GM23338 (cell line): ENCODE data around the gene GPR35. TPM values are rescaled to one million over a fixed set of nuclear protein-coding genes. Genes with fewer than 3 reads are reported as not detected.

ENCODE experiments used
- ATAC-seq: fragments of 200-7000 bp; cut with Tn5 transposase; 3 replicates; pipeline ENCODE4 v1.9.1; 2020
- DNase-seq: peaks from one replicate; pipeline ENCODE4 v3.0.0-alpha.2; 2015; ENCODE audit warnings: low spot score
- H2AFZ ChIP-seq: fragments of 200-600 bp; sonication (generic); 2 replicates; pipeline ENCODE4 v1.8.0; 2016; ENCODE audit warnings: antibody characterized with exemption, mild to moderate bottlenecking, moderate library complexity
- H3F3A ChIP-seq: fragments of 200-600 bp; sonication (generic); replicated peaks from 2 replicates; pipeline ENCODE4 v1.8.0; 2017; ENCODE audit warnings: antibody characterized with exemption, mixed run types, low read depth
- H3K27ac ChIP-seq: fragments of 200-600 bp; sonication (generic); 2 replicates; pipeline ENCODE4 v1.6.1; 2016; ENCODE audit warnings: low read depth
- H3K27me3 ChIP-seq: fragments of 200-600 bp; sonication (generic); 2 replicates; pipeline ENCODE4 v1.8.0; 2016; ENCODE audit warnings: mild to moderate bottlenecking, mixed run types, moderate library complexity; ENCODE audit not compliant: insufficient read depth
- H3K36me3 ChIP-seq: fragments of 200-600 bp; sonication (generic); 2 replicates; pipeline ENCODE4 v1.8.0; 2016; ENCODE audit warnings: mild to moderate bottlenecking; ENCODE audit not compliant: insufficient read depth
- H3K4me1 ChIP-seq: fragments of 200-600 bp; sonication (generic); 2 replicates; pipeline ENCODE4 v1.8.0; 2016; ENCODE audit warnings: mild to moderate bottlenecking, moderate library complexity; ENCODE audit not compliant: insufficient read depth
- H3K4me2 ChIP-seq: fragments of 200-600 bp; sonication (generic); 2 replicates; pipeline ENCODE4 v1.7.1; 2017; ENCODE audit warnings: mixed run types
- H3K4me3 ChIP-seq: fragments of 200-600 bp; sonication (generic); 2 replicates; pipeline ENCODE4 v1.6.1; 2016; ENCODE audit warnings: mixed run types
- H3K79me2 ChIP-seq: fragments of 200-600 bp; sonication (generic); replicated peaks from 2 replicates; pipeline ENCODE4 v1.8.0; 2017; ENCODE audit warnings: mild to moderate bottlenecking; ENCODE audit not compliant: insufficient read depth
- H3K9me2 ChIP-seq: fragments of 200-600 bp; sonication (generic); 2 replicates; pipeline ENCODE4 v1.8.0; 2017; ENCODE audit not compliant: insufficient read depth
- H4K20me1 ChIP-seq: fragments of 200-600 bp; sonication (generic); replicated peaks from 2 replicates; pipeline ENCODE4 v1.8.0; 2017; ENCODE audit warnings: mild to moderate bottlenecking; ENCODE audit not compliant: insufficient read depth
- H3K27ac Mint-ChIP-seq: 2 replicates; pipeline ENCODE4 v1.8.0; 2020; ENCODE audit warnings: inconsistent platforms, mild to moderate bottlenecking, moderate library complexity, mixed read lengths
- H3K27me3 Mint-ChIP-seq: 3 replicates; pipeline ENCODE4 v1.8.0; 2022; ENCODE audit warnings: low read depth, mild to moderate bottlenecking, moderate library complexity, mixed read lengths, inconsistent platforms; ENCODE audit not compliant: insufficient read depth, poor library complexity
- H3K36me3 Mint-ChIP-seq: 3 replicates; pipeline ENCODE4 v1.8.0; 2021; ENCODE audit warnings: low read depth, mild to moderate bottlenecking, inconsistent platforms, moderate library complexity, mixed read lengths
- H3K4me1 Mint-ChIP-seq: 3 replicates; pipeline ENCODE4 v1.8.0; 2020; ENCODE audit warnings: mild to moderate bottlenecking, inconsistent platforms, mixed read lengths
- H3K4me3 Mint-ChIP-seq: 3 replicates; pipeline ENCODE4 v1.8.0; 2021; ENCODE audit warnings: moderate library complexity, mild to moderate bottlenecking, inconsistent platforms, mixed read lengths
- H3K9me3 Mint-ChIP-seq: 3 replicates; pipeline ENCODE4 v1.8.0; 2020; ENCODE audit warnings: moderate library complexity, mild to moderate bottlenecking, inconsistent platforms, mixed read lengths
- CREB1 ChIP-seq: fragments of 250-450 bp; sonication (Bioruptor Pico); IDR thresholded peaks from 2 replicates; pipeline ENCODE4 v1.5.0; 2020; ENCODE audit warnings: low read depth, mild to moderate bottlenecking, moderate library complexity
- EZH2 ChIP-seq: fragments of 200-600 bp; sonication (generic); IDR thresholded peaks from one replicate; pipeline ENCODE4 v1.8.0; 2017; ENCODE audit warnings: antibody characterized with exemption, mild to moderate bottlenecking, low read depth; ENCODE audit not compliant: unreplicated experiment
- EZH2phosphoT487 ChIP-seq: fragments of 200-600 bp; sonication (generic); IDR thresholded peaks from one replicate; pipeline ENCODE4 v1.8.1; 2018; ENCODE audit warnings: antibody characterized with exemption; ENCODE audit not compliant: unreplicated experiment
- JUNB ChIP-seq: IDR thresholded peaks from one replicate; pipeline ENCODE4 v1.6.1; 2016; ENCODE audit warnings: antibody characterized with exemption; ENCODE audit not compliant: unreplicated experiment
- NANOG ChIP-seq: IDR thresholded peaks from 2 replicates; pipeline ENCODE4 v1.6.1; 2016; ENCODE audit warnings: antibody characterized with exemption, borderline replicate concordance
- POLR2AphosphoS5 ChIP-seq: IDR thresholded peaks from 2 replicates; pipeline ENCODE4 v1.6.1; 2016; ENCODE audit warnings: antibody characterized with exemption, low read depth
- STAT1 ChIP-seq: IDR thresholded peaks from one replicate; pipeline ENCODE4 v1.6.1; 2016; ENCODE audit warnings: antibody characterized with exemption; ENCODE audit not compliant: unreplicated experiment
- ZNF114 ChIP-seq: fragments of 250-450 bp; sonication (Bioruptor Pico); IDR thresholded peaks from 2 replicates; pipeline ENCODE4 v1.5.0; 2020; ENCODE audit warnings: mild to moderate bottlenecking, moderate library complexity
- ZNF331 ChIP-seq: fragments of 250-450 bp; sonication (Bioruptor Pico); IDR thresholded peaks from 2 replicates; pipeline ENCODE4 v1.5.0; 2020; ENCODE audit warnings: low read depth, mild to moderate bottlenecking, moderate library complexity
- polyA plus RNA-seq: library from polyadenylated mRNA; unstranded; fragments of >200 nt; fragmentation: Nextera tagmentation; extraction: Ambion mirVana; gene quantifications from 2 replicates; pipeline ENCODE4 v1.2.1, GENCODE V29; 2016
- total RNA-seq: library from RNA; depleted of rRNA; stranded (reverse); fragments of >200 nt; shearing (Covaris generic); gene quantifications from 2 replicates; pipeline ENCODE4 v1.2.3, GENCODE V29; 2014
- TF ChIP-seq, protein P1 (sequence below): IDR thresholded peaks from 2 replicates; pipeline ENCODE4 v1.6.1; 2016; ENCODE audit warnings: antibody characterized with exemption
- TF ChIP-seq, protein P2 (sequence below), 2 experiments: fragments of 200-600 bp in 1 of 2; sonication (generic) in 1 of 2; conservative IDR thresholded peaks; 2 replicates each; pipeline versions ENCODE4 v1.5.1 to v1.6.1; 2016 to 2017; ENCODE audit warnings: antibody characterized with exemption in 2 of 2, low read depth in 2 of 2, mild to moderate bottlenecking in 2 of 2, moderate library complexity in 1 of 2
- TF ChIP-seq, protein P3 (sequence below): IDR thresholded peaks from one replicate; pipeline ENCODE4 v1.6.1; 2018; ENCODE audit warnings: antibody characterized with exemption; ENCODE audit not compliant: unreplicated experiment
- TF ChIP-seq, protein P4 (sequence below): fragments of 250-450 bp; sonication (Bioruptor Pico); IDR thresholded peaks from 2 replicates; pipeline ENCODE4 v1.5.0; 2020; ENCODE audit warnings: mild to moderate bottlenecking, moderate library complexity

GPR35 gene
- total and polyA plus RNA-seq, 2 experiments from 2014 or later = not detected

DNA sequence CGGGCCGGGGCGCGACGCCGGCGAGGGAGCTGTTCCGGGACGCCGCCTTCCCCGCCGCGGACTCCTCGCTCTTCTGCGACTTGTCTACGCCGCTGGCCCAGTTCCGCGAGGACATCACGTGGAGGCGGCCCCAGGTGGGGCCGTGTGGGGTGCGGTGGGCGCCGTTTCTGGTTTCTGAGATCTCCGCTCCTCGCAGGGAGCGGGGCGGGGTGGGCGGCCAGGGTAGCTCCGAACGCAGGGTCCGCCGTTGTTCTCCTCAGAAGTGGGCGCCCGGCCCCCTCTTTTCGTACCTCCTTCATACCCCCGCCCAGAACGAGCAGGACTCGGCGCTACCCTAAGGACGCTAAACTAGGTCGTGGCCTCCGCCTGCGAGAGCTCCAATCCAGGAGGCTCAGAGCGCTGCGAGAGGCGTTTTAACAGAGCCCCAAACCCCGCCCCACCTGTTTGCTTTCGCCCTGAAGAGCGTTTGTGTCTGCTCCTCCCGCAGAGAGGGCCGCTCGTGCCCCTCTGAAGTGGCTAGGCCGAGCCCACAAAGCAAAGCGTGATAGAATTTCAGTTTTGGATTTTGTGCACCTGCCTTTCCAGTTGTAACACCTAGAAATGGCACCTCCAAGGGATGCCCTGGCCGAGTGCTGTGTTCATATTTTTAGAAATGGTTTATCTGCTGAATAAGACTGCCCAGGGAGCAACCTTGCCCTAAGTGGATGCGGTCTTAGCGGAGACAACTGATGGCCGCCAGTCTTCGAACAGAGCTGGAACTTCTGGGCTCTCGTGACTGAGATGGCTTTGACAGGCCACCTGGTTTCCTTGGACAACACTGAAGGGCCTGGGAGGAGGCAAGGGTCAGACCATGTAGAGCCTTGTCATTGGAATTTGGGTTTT is 38.1 kb upstream of the GPR35 start:
- Mint-ChIP-seq H3K9me3 (no peaks in the 10 kb centered on the region), H3K4me1 (peaks cover 36% of the 10 kb centered on the region), H3K36me3 (peaks cover 6% of the 10 kb centered on the region; the same call in 2 of the 3 replicates), H3K27ac (0 out of 2 replicates have a peak overlapping the region, but pooled peaks have one; percentile 31), H3K4me3 (peak overlapping the region; percentile 96), H3K27me3 (peaks cover 19% of the 10 kb centered on the region)
- no peaks in the 10 kb centered on the region for H3F3A ChIP-seq
- H3K27me3 ChIP-seq = no peaks in the 10 kb centered on the region
- ATAC-seq = peak; percentile 41
- TF ChIP-seq, protein P1, sequence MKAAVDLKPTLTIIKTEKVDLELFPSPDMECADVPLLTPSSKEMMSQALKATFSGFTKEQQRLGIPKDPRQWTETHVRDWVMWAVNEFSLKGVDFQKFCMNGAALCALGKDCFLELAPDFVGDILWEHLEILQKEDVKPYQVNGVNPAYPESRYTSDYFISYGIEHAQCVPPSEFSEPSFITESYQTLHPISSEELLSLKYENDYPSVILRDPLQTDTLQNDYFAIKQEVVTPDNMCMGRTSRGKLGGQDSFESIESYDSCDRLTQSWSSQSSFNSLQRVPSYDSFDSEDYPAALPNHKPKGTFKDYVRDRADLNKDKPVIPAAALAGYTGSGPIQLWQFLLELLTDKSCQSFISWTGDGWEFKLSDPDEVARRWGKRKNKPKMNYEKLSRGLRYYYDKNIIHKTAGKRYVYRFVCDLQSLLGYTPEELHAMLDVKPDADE = no peak
- TF ChIP-seq JUNB (no peak), ZNF331 (CRISPR knock-in tag) (no peak), STAT1 (no peak), POLR2AphosphoS5 (no peak), ZNF114 (no peak), EZH2phosphoT487 (no peak), CREB1 (CRISPR knock-in tag) (no peak), EZH2 (no peak), NANOG (no peak)
- TF ChIP-seq, protein P2, sequence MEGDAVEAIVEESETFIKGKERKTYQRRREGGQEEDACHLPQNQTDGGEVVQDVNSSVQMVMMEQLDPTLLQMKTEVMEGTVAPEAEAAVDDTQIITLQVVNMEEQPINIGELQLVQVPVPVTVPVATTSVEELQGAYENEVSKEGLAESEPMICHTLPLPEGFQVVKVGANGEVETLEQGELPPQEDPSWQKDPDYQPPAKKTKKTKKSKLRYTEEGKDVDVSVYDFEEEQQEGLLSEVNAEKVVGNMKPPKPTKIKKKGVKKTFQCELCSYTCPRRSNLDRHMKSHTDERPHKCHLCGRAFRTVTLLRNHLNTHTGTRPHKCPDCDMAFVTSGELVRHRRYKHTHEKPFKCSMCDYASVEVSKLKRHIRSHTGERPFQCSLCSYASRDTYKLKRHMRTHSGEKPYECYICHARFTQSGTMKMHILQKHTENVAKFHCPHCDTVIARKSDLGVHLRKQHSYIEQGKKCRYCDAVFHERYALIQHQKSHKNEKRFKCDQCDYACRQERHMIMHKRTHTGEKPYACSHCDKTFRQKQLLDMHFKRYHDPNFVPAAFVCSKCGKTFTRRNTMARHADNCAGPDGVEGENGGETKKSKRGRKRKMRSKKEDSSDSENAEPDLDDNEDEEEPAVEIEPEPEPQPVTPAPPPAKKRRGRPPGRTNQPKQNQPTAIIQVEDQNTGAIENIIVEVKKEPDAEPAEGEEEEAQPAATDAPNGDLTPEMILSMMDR (conservative IDR thresholded peaks at IDR 0.05; ENCODE audit: low read depth in 2 of 2) = no peak
- TF ChIP-seq, protein P3, sequence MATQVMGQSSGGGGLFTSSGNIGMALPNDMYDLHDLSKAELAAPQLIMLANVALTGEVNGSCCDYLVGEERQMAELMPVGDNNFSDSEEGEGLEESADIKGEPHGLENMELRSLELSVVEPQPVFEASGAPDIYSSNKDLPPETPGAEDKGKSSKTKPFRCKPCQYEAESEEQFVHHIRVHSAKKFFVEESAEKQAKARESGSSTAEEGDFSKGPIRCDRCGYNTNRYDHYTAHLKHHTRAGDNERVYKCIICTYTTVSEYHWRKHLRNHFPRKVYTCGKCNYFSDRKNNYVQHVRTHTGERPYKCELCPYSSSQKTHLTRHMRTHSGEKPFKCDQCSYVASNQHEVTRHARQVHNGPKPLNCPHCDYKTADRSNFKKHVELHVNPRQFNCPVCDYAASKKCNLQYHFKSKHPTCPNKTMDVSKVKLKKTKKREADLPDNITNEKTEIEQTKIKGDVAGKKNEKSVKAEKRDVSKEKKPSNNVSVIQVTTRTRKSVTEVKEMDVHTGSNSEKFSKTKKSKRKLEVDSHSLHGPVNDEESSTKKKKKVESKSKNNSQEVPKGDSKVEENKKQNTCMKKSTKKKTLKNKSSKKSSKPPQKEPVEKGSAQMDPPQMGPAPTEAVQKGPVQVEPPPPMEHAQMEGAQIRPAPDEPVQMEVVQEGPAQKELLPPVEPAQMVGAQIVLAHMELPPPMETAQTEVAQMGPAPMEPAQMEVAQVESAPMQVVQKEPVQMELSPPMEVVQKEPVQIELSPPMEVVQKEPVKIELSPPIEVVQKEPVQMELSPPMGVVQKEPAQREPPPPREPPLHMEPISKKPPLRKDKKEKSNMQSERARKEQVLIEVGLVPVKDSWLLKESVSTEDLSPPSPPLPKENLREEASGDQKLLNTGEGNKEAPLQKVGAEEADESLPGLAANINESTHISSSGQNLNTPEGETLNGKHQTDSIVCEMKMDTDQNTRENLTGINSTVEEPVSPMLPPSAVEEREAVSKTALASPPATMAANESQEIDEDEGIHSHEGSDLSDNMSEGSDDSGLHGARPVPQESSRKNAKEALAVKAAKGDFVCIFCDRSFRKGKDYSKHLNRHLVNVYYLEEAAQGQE = no peak
- TF ChIP-seq, protein P4, sequence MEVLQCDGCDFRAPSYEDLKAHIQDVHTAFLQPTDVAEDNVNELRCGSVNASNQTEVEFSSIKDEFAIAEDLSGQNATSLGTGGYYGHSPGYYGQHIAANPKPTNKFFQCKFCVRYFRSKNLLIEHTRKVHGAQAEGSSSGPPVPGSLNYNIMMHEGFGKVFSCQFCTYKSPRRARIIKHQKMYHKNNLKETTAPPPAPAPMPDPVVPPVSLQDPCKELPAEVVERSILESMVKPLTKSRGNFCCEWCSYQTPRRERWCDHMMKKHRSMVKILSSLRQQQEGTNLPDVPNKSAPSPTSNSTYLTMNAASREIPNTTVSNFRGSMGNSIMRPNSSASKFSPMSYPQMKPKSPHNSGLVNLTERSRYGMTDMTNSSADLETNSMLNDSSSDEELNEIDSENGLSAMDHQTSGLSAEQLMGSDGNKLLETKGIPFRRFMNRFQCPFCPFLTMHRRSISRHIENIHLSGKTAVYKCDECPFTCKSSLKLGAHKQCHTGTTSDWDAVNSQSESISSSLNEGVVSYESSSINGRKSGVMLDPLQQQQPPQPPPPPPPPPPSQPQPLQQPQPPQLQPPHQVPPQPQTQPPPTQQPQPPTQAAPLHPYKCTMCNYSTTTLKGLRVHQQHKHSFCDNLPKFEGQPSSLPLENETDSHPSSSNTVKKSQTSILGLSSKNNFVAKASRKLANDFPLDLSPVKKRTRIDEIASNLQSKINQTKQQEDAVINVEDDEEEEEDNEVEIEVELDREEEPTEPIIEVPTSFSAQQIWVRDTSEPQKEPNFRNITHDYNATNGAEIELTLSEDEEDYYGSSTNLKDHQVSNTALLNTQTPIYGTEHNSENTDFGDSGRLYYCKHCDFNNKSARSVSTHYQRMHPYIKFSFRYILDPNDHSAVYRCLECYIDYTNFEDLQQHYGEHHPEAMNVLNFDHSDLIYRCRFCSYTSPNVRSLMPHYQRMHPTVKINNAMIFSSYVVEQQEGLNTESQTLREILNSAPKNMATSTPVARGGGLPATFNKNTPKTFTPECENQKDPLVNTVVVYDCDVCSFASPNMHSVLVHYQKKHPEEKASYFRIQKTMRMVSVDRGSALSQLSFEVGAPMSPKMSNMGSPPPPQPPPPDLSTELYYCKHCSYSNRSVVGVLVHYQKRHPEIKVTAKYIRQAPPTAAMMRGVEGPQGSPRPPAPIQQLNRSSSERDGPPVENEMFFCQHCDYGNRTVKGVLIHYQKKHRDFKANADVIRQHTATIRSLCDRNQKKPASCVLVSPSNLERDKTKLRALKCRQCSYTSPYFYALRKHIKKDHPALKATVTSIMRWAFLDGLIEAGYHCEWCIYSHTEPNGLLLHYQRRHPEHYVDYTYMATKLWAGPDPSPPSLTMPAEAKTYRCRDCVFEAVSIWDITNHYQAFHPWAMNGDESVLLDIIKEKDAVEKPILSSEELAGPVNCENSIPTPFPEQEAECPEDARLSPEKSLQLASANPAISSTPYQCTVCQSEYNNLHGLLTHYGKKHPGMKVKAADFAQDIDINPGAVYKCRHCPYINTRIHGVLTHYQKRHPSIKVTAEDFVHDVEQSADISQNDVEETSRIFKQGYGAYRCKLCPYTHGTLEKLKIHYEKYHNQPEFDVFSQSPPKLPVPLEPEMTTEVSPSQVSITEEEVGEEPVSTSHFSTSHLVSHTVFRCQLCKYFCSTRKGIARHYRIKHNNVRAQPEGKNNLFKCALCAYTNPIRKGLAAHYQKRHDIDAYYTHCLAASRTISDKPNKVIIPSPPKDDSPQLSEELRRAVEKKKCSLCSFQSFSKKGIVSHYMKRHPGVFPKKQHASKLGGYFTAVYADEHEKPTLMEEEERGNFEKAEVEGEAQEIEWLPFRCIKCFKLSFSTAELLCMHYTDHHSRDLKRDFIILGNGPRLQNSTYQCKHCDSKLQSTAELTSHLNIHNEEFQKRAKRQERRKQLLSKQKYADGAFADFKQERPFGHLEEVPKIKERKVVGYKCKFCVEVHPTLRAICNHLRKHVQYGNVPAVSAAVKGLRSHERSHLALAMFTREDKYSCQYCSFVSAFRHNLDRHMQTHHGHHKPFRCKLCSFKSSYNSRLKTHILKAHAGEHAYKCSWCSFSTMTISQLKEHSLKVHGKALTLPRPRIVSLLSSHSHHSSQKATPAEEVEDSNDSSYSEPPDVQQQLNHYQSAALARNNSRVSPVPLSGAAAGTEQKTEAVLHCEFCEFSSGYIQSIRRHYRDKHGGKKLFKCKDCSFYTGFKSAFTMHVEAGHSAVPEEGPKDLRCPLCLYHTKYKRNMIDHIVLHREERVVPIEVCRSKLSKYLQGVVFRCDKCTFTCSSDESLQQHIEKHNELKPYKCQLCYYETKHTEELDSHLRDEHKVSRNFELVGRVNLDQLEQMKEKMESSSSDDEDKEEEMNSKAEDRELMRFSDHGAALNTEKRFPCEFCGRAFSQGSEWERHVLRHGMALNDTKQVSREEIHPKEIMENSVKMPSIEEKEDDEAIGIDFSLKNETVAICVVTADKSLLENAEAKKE (CRISPR knock-in tag) = no peak
- peaks cover 20% of the 10 kb centered on the region for H3K4me1 ChIP-seq
- peak overlapping the region; percentile 97 for H3K4me2 ChIP-seq
- peaks cover 26% of the 10 kb centered on the region for H4K20me1 ChIP-seq
- no peak overlapping the region for H3K27ac ChIP-seq
- peak overlapping the region; percentile 66; the same call in 1 of the 2 replicates for H2AFZ ChIP-seq
- peak overlapping the region; percentile 94 for H3K4me3 ChIP-seq
- no peaks in the 10 kb centered on the region for H3K36me3 ChIP-seq
- no peaks in the 10 kb centered on the region for H3K9me2 ChIP-seq
- peaks cover 83% of the 10 kb centered on the region for H3K79me2 ChIP-seq
- peak; percentile 77 for DNase-seq
